Peyer's patch (tissue), 4 donors: ENCODE data around the gene XRCC5.

Source experiments
- CTCF ChIP-seq, 6 experiments: fragments of 450-650 bp in 4 of 6; fragments of 200-600 bp in 2 of 6; sonication (generic) in 1 of 6; IDR thresholded peaks; one replicate each; pipeline ENCODE4 v1.5.1; 2017 to 2019; ENCODE audit warnings: antibody characterized with exemption in 6 of 6, mild to moderate bottlenecking in 3 of 6, moderate library complexity in 1 of 6
- POLR2A ChIP-seq, 2 donors: fragments of 450-650 bp; IDR thresholded peaks; one replicate each; pipeline ENCODE4 v1.5.1; 2017; ENCODE audit warnings: antibody characterized with exemption in 2 of 2, mild to moderate bottlenecking in 2 of 2, moderate library complexity in 2 of 2

- TF ChIP-seq CTCF (IDR thresholded peaks at IDR 0.05) (no peak), POLR2A (IDR thresholded peaks at IDR 0.05) (no peak)
Observed at GRCh38 chr2:216210701-216211540, 101.8 kb downstream of the XRCC5 start.
